Right cardiac atrium (tissue), 5 donors: ENCODE results near the gene ERC1. TPM values are rescaled to one million over a fixed set of nuclear protein-coding genes. Genes with fewer than 3 reads are reported as not detected.
A peak's percentile ranks its signal among the peaks of the same experiment; 100 is the strongest.
"Not testable (repeated sequence)": the region's sequence is repeated elsewhere in the genome, so short reads cannot be mapped to it uniquely, and the experiment has no call there.

Experiments
- ATAC-seq, 2 donors: fragments of 200-7000 bp; cut with Tn5 transposase; one replicate each; pipeline versions ENCODE4 v1.8.0 to v1.9.1; 2020; ENCODE audit warnings: moderate library complexity in 2 of 2, mild to moderate bottlenecking in 1 of 2
- DNase-seq, 3 donors: peaks; one replicate each; pipeline ENCODE4 v3.0.0-alpha.2; 2020
- H3K27ac ChIP-seq: one replicate; pipeline ENCODE4 v1.5.1; 2013; ENCODE audit warnings: mild to moderate bottlenecking, low read length, control low read depth, moderate library complexity
- H3K27me3 ChIP-seq: one replicate; pipeline ENCODE4 v1.6.1; 2013; ENCODE audit not compliant: control insufficient read depth, insufficient read depth
- H3K4me1 ChIP-seq: one replicate; pipeline ENCODE4 v1.6.1; 2013; ENCODE audit warnings: low read length; ENCODE audit not compliant: control insufficient read depth, insufficient read depth
- H3K4me3 ChIP-seq: one replicate; pipeline ENCODE4 v1.5.1; 2013; ENCODE audit warnings: low read length, control low read depth
- H3K9me3 ChIP-seq: one replicate; pipeline ENCODE4 v1.6.1; 2013; ENCODE audit warnings: low read length; ENCODE audit not compliant: control insufficient read depth
- WGBS: extraction: QIAGEN DNeasy Blood & Tissue Kit; methylation state at CpG from one replicate; pipeline ENCODE4 v1.1.7; 2013; 5-methylcytosine and 5-hydroxymethylcytosine counted together
- intact Hi-C, 4 donors: fragments of 100-400 bp; cut with DNase I; formaldehyde crosslinking; loops; one replicate each; pipeline versions ENCODE4 v1.11.0 to v1.14.0; 2022 to 2023
- polyA plus RNA-seq: library from polyadenylated mRNA; stranded (reverse); fragments of 200-250 nt; gene quantifications from one replicate; pipeline ENCODE4 v1.2.3, GENCODE V29; 2013
- total RNA-seq, 4 donors: library from RNA; stranded (reverse); fragmentation: NEBNext Ultra II Directional; extraction: Animal tissue kit (Norgen Biotek cat#: 25700); gene quantifications; one replicate each; pipeline ENCODE4 v1.2.1, GENCODE V29; 2021
- donor health status: healthy with polysubstance abuse.
- donor health status: DM: no; HTN: yes; CAD: no.
- donor health status: DM: no; HTN: no; CAD: no.
- donor health status: DM: no; HTN: yes; CAD: no; lungs with severe emphysema.
- donor health status: DM: yes; HTN: yes; CAD: no.

Gene ERC1
- total and polyA plus RNA-seq, 5 donors: 15.0 to 71.4 (median 62.9) TPM

- Histone ChIP-seq H3K4me3 (no peak overlapping the region), H3K27ac (no peak overlapping the region), H3K4me1 (peaks cover 4% of the 10 kb centered on the region), H3K27me3 (no peaks in the 10 kb centered on the region), H3K9me3 (no peaks in the 10 kb centered on the region)
- intact Hi-C loops: no loop called here
- ATAC-seq (no peak), DNase-seq (no peak)
- 76% methylated on average over 1 of the region's 1 CpG for WGBS
Observed at GRCh38 chr12:1346126-1346525, 355.1 kb downstream of the ERC1 start.

GRCh38 chr12:1347294-1347693 is 356.3 kb downstream of the ERC1 start:
- ATAC-seq (no peak), DNase-seq (no peak)
- no peak overlapping the region for H3K27ac ChIP-seq
- H3K4me1 ChIP-seq: peaks cover 4% of the 10 kb centered on the region
- H3K9me3 ChIP-seq: no peaks in the 10 kb centered on the region
- no peaks in the 10 kb centered on the region for H3K27me3 ChIP-seq
- H3K4me3 ChIP-seq: no peak overlapping the region
- intact Hi-C loops: no loop called here

- ATAC-seq (no peak), DNase-seq (no peak)
- intact Hi-C loops: no loop called here
- H3K4me3 ChIP-seq: no peak overlapping the region
- H3K27me3 ChIP-seq: no peaks in the 10 kb centered on the region
- H3K9me3 ChIP-seq: no peaks in the 10 kb centered on the region
- H3K4me1 ChIP-seq: peaks cover 4% of the 10 kb centered on the region
- 97% methylated on average over 6 of the region's 6 CpGs for WGBS
- no peak overlapping the region for H3K27ac ChIP-seq
Observed at GRCh38 chr12:1348606-1349005, 357.6 kb downstream of the ERC1 start.

GRCh38 chr12:1350055-1350933 is 359.3 kb downstream of the ERC1 start:
- Histone ChIP-seq H3K27ac (no peak overlapping the region), H3K4me3 (no peak overlapping the region), H3K4me1 (peaks cover 4% of the 10 kb centered on the region), H3K27me3 (no peaks in the 10 kb centered on the region), H3K9me3 (no peaks in the 10 kb centered on the region)
- WGBS: 70% methylated on average over 6 of the region's 6 CpGs
- intact Hi-C loops: no loop called here
- DNase-seq (no peak), ATAC-seq (peak; percentile 33 to 35)

GRCh38 chr12:1350934-1351240 is 359.9 kb downstream of the ERC1 start:
- no peaks in the 10 kb centered on the region for H3K9me3 ChIP-seq
- intact Hi-C loops: no loop called here
- H3K27me3 ChIP-seq: no peaks in the 10 kb centered on the region
- peaks cover 4% of the 10 kb centered on the region for H3K4me1 ChIP-seq
- H3K27ac ChIP-seq: no peak overlapping the region
- ATAC-seq (no peak), DNase-seq (no peak)
- no peak overlapping the region for H3K4me3 ChIP-seq
- 76% methylated on average over 1 of the region's 1 CpG for WGBS

GRCh38 chr12:1351926-1352325 is 360.9 kb downstream of the ERC1 start:
- WGBS: 94% methylated on average over 2 of the region's 2 CpGs
- ATAC-seq (no peak), DNase-seq (no peak)
- Histone ChIP-seq H3K27ac (no peak overlapping the region), H3K4me1 (peaks cover 4% of the 10 kb centered on the region), H3K4me3 (no peak overlapping the region), H3K27me3 (no peaks in the 10 kb centered on the region), H3K9me3 (no peaks in the 10 kb centered on the region)
- intact Hi-C loops: no loop called here

- DNase-seq: no peak
- Histone ChIP-seq H3K27me3 (no peaks in the 10 kb centered on the region), H3K27ac (no peak overlapping the region), H3K9me3 (no peaks in the 10 kb centered on the region), H3K4me1 (peaks cover 4% of the 10 kb centered on the region), H3K4me3 (no peak overlapping the region)
- intact Hi-C loops: no loop called here
- 98% methylated on average over 2 of the region's 2 CpGs for WGBS
- no peak for ATAC-seq
Observed at GRCh38 chr12:1353451-1353850, 362.4 kb downstream of the ERC1 start.

- 69% methylated on average over 4 of the region's 4 CpGs for WGBS
Observed at GRCh38 chr12:1355396-1355795, 364.4 kb downstream of the ERC1 start.

GRCh38 chr12:1355871-1356270 is 364.8 kb downstream of the ERC1 start:
- WGBS: 87% methylated on average over 6 of the region's 6 CpGs
- H3K4me1 ChIP-seq, intact Hi-C loops, H3K9me3 ChIP-seq, H3K27ac ChIP-seq, DNase-seq, ATAC-seq, H3K27me3 ChIP-seq, H3K4me3 ChIP-seq: not testable (repeated sequence)

More at GRCh38 chr12:1355396-1355795, 364.4 kb downstream of the ERC1 start:
- intact Hi-C loops: no loop called here
- Histone ChIP-seq H3K9me3 (no peaks in the 10 kb centered on the region), H3K4me1 (peaks cover 3% of the 10 kb centered on the region), H3K27me3 (no peaks in the 10 kb centered on the region), H3K27ac (no peak overlapping the region), H3K4me3 (no peak overlapping the region)
- DNase-seq (no peak), ATAC-seq (no peak)

- DNase-seq (no peak), ATAC-seq (no peak)
- H3K4me3 ChIP-seq: no peak overlapping the region
- no peak overlapping the region for H3K27ac ChIP-seq
- intact Hi-C loops: no loop called here
- H3K9me3 ChIP-seq: no peaks in the 10 kb centered on the region
- no peaks in the 10 kb centered on the region for H3K27me3 ChIP-seq
- no peaks in the 10 kb centered on the region for H3K4me1 ChIP-seq
- 95% methylated on average over 2 of the region's 2 CpGs for WGBS
Observed at GRCh38 chr12:1356285-1356684, 365.3 kb downstream of the ERC1 start.

- H3K27me3 ChIP-seq: no peaks in the 10 kb centered on the region
- WGBS: 53% methylated on average over 6 of the region's 6 CpGs
- no peak overlapping the region for H3K27ac ChIP-seq
- no peak for DNase-seq
- no peak for ATAC-seq
- no peaks in the 10 kb centered on the region for H3K4me1 ChIP-seq
- H3K9me3 ChIP-seq: no peaks in the 10 kb centered on the region
- intact Hi-C loops: no loop called here
- H3K4me3 ChIP-seq: no peak overlapping the region
Observed at GRCh38 chr12:1357171-1357570, 366.1 kb downstream of the ERC1 start.

- Histone ChIP-seq H3K4me1 (no peaks in the 10 kb centered on the region), H3K27me3 (no peaks in the 10 kb centered on the region), H3K9me3 (no peaks in the 10 kb centered on the region), H3K4me3 (no peak overlapping the region), H3K27ac (no peak overlapping the region)
- 98% methylated on average over 1 of the region's 1 CpG for WGBS
- intact Hi-C loops: no loop called here
- ATAC-seq (no peak), DNase-seq (no peak)
Observed at GRCh38 chr12:1357711-1358110, 366.7 kb downstream of the ERC1 start.
